NCI-H526 (cell line): ENCODE measurements around the gene GRPEL1.

Experiments
- DNase-seq, 2 experiments: peaks; one replicate each; lab custom pipeline; 2025; lab: John Stamatoyannopoulos, UW

Gene GRPEL1

GRCh38 chr4:7045553-7045952 lies 22.3 kb downstream of the GRPEL1 start:
- DNase-seq, result no peak

- peak in 1 of 2 experiments; percentile 55 for DNase-seq
Observed at GRCh38 chr4:7044137-7044930, 23.5 kb downstream of the GRPEL1 start.

DNA sequence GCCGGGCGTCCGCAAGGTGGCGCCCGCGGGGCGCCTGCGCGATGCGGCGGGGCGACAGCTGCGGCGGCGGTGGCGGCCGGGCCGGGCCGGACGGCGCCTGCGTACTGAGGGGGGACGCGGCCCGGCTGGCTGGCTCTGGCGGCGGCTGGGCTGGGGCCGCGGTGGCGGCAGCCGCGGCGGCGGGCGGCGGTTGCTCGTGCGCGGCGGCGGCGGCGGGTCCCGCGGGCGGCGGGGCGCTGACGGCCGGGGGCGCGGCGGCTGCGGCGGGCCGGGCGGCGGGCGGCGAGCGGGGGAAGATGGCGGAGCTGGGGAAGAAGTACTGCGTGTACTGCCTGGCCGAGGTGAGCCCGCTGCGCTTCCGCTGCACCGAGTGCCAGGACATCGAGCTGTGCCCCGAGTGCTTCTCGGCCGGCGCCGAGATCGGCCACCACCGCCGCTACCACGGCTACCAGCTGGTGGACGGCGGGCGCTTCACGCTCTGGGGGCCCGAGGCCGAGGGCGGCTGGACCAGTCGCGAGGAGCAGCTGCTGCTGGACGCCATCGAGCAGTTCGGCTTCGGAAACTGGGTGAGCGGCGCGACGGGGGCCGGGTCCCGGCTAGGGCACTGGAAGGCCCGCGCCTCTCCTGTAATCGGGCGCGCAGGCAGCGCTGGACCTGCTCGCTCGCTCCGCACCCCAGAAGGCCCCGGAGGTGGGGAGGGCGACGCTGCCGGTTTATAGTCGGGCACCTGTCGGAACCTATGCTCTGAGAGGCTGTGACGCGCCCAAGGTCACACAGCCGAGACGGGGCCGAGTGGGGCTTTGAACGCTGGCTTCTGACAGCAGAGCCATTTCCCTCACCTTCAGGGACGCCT lies 24.4 kb downstream of the GRPEL1 start, which contains the start of gene TADA2B:
Gene TADA2B, plus strand, starts transcription at position 89 of the 853 bp plus-strand sequence. Its CDS starts 208 bp downstream, at position 297.
- peak in 1 of 2 experiments; percentile 62 for DNase-seq

GRCh38 chr4:7042503-7043283 lies 25.2 kb downstream of the GRPEL1 start:
- peak; percentile 88 to 98 for DNase-seq

DNA sequence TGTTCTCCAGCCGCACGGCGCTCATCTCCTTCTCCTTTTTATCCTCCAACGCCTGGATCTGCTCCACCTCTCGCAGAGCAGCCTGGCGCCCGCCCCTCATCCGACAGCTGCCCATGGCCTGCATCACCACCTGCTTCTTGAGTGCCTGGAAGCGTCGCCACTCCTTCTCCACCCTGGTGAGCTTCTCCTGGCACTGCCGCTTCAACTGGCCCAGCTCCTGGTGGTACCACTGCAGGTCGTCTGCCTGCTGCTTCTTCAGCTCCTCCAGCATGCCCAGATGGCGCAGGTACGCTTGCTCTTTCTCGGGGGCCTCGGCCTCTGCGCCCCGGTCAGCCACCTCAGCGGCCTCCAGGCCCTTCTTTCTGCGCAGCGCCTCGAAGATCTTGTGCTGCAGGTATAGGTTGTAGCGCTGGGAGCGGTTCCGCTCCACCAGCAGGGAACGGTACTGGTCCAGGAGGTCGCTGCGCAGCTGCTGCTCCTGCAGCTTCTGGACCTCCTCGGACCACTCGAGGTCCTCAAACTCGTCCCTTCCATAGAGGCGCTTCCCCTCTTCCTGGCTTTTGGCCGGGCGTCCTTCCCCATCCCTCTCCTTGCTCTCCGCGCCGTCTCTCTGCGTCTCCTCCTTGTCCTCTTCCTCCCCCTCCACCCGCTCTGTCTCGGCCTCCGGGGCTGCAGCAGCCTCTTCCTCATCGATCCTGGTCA lies 25.9 kb downstream of the GRPEL1 start:
- DNase-seq, result no peak

DNA sequence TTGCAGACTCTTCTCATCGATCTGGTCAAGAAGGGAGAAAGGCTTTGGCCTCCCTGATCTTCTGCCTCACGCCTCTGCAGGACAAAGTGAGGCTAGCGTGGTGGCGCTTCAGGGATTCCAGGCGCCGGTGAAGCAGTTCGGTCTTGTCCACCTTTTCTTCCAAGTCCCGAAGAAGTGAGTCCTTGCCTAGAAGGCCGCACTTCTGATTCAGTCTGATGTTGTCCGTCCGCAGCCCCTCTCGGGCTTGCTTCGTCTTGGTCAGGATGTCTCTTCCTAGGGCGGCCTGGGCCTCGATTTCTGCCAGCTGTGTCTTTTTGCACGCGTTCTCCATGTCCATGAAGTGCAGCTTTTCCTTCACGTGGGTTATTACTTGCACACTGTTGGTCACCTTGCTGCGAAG lies 26.6 kb downstream of the GRPEL1 start:
- DNase-seq, result no peak

- DNase-seq, result no peak
Observed at GRCh38 chr4:7040765-7041164, 27.1 kb downstream of the GRPEL1 start.

DNA sequence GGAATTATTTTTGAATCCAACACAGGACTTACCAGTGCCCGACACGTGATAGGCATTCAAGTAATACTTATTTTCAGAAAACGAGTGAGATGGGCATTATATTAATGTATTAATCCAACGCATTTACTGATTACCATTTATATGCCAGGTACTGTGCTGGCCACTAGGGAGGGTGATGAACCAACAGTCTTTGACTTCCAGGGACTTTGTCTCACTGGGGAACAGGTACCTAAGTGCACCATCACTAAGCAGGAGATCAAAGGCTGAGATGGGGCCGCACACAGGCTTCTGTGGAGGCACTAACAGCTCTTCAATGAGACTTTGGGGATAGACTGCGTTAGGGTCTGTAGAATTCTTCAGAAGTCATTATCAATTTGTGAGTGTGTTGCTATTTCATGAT lies 30.4 kb downstream of the GRPEL1 start:
- peak in 1 of 2 experiments; percentile 20 for DNase-seq

- no peak for DNase-seq
Observed at GRCh38 chr4:7034262-7035081, 33.4 kb downstream of the GRPEL1 start.

DNA sequence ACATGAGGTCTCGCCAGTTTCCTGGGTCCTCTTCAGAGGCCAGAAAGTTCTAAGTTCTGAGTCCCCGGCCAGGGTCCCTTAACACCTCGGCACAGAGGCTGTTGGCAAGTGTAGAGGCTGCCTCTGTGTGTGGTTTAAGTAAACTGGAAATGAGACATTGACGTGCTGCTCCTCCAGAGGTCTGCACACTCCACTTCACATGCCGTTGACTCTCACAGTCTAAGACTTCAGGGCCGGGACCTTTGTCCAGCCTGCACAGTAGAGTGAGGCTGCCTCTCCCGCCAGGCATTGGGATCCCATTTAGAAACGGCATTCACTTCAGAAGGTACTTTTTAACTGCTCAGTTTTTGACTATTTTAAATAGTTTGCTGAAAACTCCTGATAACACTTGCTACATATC lies 35.3 kb downstream of the GRPEL1 start:
- no peak for DNase-seq

- no peak for DNase-seq
Observed at GRCh38 chr4:7031558-7032449, 36.1 kb downstream of the GRPEL1 start.

GRCh38 chr4:7030856-7031255 lies 37.0 kb downstream of the GRPEL1 start:
- DNase-seq, result no peak

DNA sequence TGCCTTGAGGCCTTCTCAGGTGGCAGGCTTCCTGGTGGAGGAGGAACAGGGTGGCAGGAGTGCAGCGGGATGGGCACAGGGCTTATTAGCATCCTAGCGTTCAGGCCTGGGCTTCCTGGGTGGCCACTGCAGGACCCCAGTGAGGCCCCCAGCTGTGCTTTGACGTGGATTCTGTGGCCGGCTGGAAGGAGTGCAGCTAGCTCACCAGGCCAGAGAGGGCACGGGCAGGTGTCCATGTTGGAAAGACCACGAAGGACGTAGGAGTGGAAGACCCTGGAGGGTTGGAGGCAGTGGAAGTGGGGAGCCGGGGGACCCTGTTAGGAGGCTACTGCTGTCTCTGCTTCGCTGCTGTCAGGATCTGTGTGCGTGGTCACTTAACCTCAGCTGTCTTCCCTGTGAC lies 37.9 kb downstream of the GRPEL1 start:
- DNase-seq, result no peak

- no peak for DNase-seq
Observed at GRCh38 chr4:7029212-7029611, 38.7 kb downstream of the GRPEL1 start.

DNA sequence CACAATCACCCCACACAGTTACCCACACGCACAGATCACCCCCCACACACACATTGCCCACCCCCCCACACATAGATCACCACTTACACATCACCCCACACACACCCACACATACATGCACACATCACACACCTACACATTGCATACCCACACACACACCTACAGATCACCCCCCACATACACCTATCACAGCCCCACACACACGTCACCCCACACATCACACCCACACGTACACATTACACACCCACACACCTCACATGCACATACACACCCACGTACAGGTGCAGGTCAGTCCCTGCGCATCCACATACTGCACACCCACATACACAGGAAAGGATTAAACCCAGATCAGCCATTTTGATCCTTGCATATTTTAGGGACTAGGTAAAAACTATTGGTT lies 40.0 kb downstream of the GRPEL1 start:
- no peak for DNase-seq

GRCh38 chr4:7027284-7027683 lies 40.6 kb downstream of the GRPEL1 start:
- DNase-seq, result no peak

DNA sequence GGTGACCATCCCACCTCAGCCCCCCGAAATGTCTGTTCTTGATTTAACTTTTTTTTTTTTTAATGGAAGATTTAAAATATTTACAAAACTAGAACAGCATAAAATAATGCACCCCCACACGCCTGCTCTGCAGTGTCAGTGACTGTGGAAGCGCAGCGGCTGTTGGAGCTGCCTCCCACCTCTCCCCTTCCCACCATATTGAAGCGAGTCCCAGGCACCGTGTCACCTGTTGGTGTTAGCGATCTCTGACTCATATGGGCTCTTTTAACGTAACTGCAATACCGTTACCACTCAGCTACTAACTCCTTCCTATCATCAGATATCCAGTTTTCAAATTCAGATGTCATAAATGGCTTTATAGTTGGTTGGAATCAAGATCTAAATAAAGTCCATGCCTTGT lies 41.8 kb downstream of the GRPEL1 start:
- DNase-seq, result no peak

DNA sequence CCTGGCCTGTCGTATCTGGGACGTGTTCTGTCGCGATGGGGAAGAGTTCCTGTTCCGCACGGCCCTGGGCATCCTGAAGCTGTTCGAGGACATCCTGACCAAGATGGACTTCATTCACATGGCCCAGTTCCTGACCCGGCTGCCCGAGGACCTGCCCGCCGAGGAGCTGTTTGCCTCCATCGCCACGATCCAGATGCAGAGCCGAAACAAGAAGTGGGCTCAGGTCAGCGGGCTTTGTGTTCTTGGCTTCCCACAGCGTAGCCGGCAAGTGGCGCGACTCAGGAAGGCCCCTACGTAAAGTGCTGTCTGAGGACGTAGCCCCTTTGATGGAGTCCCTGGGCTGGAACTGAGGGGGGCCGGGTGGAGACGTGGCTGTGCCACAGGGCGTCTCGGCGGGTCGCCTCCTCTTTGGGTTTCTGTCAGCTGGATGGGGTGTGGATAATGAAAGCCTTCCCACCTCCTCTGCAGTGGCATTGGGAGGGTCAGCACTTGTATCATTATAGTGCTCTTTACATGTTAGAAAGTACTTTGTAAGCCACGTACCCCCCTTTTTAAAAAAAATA lies 42.7 kb downstream of the GRPEL1 start:
- no peak for DNase-seq

GRCh38 chr4:7024336-7024890 lies 43.5 kb downstream of the GRPEL1 start:
- DNase-seq, result no peak
